SK-N-SH (cell line): Measurements from ENCODE around the gene RBBP8NL. TPM values are rescaled to one million over a fixed set of nuclear protein-coding genes. Genes with fewer than 3 reads are reported as not detected.

ENCODE experiments used
- CHD2 ChIP-seq: fragments of 150-350 bp; IDR thresholded peaks from 2 replicates; pipeline ENCODE4 v1.6.1; 2018; ENCODE audit warnings: low read length; ENCODE audit not compliant: partially characterized antibody
- ELF1 ChIP-seq: IDR thresholded peaks from 2 replicates; pipeline ENCODE4 v1.4.0; 2012
- EP300 ChIP-seq, 2 experiments: IDR thresholded peaks; 2 replicates each; pipeline versions ENCODE4 v1.4.0 to v1.6.1; 2012; ENCODE audit warnings: borderline replicate concordance in 1 of 2, low read depth in 1 of 2, low read length in 1 of 2
- FOSL2 ChIP-seq: IDR thresholded peaks from 2 replicates; pipeline ENCODE4 v1.4.0; 2012; ENCODE audit warnings: low read depth, mild to moderate bottlenecking, moderate library complexity, borderline replicate concordance
- MAX ChIP-seq: IDR thresholded peaks from 2 replicates; pipeline ENCODE4 v1.4.0; 2012; ENCODE audit warnings: low read depth
- NFIC ChIP-seq: IDR thresholded peaks from 2 replicates; pipeline ENCODE4 v1.4.0; 2012; ENCODE audit warnings: borderline replicate concordance
- POLR2AphosphoS5 ChIP-seq: IDR thresholded peaks from 2 replicates; pipeline ENCODE4 v1.6.1; 2012; ENCODE audit warnings: low read depth, low read length
- RAD21 ChIP-seq: IDR thresholded peaks from 2 replicates; pipeline ENCODE4 v1.6.1; 2012; ENCODE audit warnings: mild to moderate bottlenecking, low read length
- RFX5 ChIP-seq: IDR thresholded peaks from 2 replicates; pipeline ENCODE4 v1.6.1; 2012; ENCODE audit warnings: mild to moderate bottlenecking, improper control_type of control experiment, low read length
- SIN3A ChIP-seq: IDR thresholded peaks from 2 replicates; pipeline ENCODE4 v1.6.1; 2012; ENCODE audit warnings: low read depth, mild to moderate bottlenecking, low read length, moderate library complexity, borderline replicate concordance
- SMC3 ChIP-seq: IDR thresholded peaks from 2 replicates; pipeline ENCODE4 v1.6.1; 2012; ENCODE audit warnings: low read depth, low read length, improper control_type of control experiment
- TAF1 ChIP-seq: IDR thresholded peaks from 2 replicates; pipeline ENCODE4 v1.6.1; 2012; ENCODE audit warnings: low read depth, mild to moderate bottlenecking, low read length, moderate library complexity, borderline replicate concordance
- ZBTB33 ChIP-seq: IDR thresholded peaks from 2 replicates; pipeline ENCODE4 v1.4.0; 2012; ENCODE audit warnings: low read depth, borderline replicate concordance
- polyA plus RNA-seq, 3 experiments: library from polyadenylated mRNA; depleted of rRNA; stranded (reverse); fragments of >200 nt; gene quantifications; 2 replicates each; pipeline ENCODE4 v1.2.3, GENCODE V29; 2012
- TF ChIP-seq, protein P1 (sequence below): IDR thresholded peaks from 2 replicates; pipeline ENCODE4 v1.6.1; 2012; ENCODE audit warnings: mild to moderate bottlenecking, low read depth, low read length, moderate library complexity

The RBBP8NL gene
- polyA plus RNA-seq, 1 of the 3 experiments (the other 2 are of a cell fraction), result not detected

GRCh38 chr20:62394248-62395245, 32.8 kb downstream of the RBBP8NL start (continued):
- TF ChIP-seq, protein P1, sequence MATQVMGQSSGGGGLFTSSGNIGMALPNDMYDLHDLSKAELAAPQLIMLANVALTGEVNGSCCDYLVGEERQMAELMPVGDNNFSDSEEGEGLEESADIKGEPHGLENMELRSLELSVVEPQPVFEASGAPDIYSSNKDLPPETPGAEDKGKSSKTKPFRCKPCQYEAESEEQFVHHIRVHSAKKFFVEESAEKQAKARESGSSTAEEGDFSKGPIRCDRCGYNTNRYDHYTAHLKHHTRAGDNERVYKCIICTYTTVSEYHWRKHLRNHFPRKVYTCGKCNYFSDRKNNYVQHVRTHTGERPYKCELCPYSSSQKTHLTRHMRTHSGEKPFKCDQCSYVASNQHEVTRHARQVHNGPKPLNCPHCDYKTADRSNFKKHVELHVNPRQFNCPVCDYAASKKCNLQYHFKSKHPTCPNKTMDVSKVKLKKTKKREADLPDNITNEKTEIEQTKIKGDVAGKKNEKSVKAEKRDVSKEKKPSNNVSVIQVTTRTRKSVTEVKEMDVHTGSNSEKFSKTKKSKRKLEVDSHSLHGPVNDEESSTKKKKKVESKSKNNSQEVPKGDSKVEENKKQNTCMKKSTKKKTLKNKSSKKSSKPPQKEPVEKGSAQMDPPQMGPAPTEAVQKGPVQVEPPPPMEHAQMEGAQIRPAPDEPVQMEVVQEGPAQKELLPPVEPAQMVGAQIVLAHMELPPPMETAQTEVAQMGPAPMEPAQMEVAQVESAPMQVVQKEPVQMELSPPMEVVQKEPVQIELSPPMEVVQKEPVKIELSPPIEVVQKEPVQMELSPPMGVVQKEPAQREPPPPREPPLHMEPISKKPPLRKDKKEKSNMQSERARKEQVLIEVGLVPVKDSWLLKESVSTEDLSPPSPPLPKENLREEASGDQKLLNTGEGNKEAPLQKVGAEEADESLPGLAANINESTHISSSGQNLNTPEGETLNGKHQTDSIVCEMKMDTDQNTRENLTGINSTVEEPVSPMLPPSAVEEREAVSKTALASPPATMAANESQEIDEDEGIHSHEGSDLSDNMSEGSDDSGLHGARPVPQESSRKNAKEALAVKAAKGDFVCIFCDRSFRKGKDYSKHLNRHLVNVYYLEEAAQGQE, result no peak
- no peak for TF ChIP-seq EP300 (IDR thresholded peaks at IDR 0.05; ENCODE audit: borderline replicate concordance in 1 of 2, low read depth in 1 of 2, low read length in 1 of 2)
- TF ChIP-seq POLR2AphosphoS5, result no peak
- no peak for TF ChIP-seq TAF1
- no peak for TF ChIP-seq SIN3A
- no peak for TF ChIP-seq RAD21
- no peak for TF ChIP-seq ELF1
- no peak for TF ChIP-seq ZBTB33
- no peak for TF ChIP-seq CHD2
- no peak for TF ChIP-seq RFX5
- no peak for TF ChIP-seq SMC3
- no peak for TF ChIP-seq FOSL2
- TF ChIP-seq NFIC, result no peak
- no peak for TF ChIP-seq MAX
- TF ChIP-seq, all 33 proteins: peak for 0
